Activated T-helper 9 cell treated with anti-CD3 and anti-CD28 coated beads, Interleukin-2, amount 50 U/mL, for 16 hours (primary cell): ENCODE results near the gene DCAF11.

Experiments
- DNase-seq: peaks from one replicate; pipeline ENCODE4 v3.0.0-alpha.2; 2020; ENCODE audit warnings: low read depth

DCAF11 gene

DNA sequence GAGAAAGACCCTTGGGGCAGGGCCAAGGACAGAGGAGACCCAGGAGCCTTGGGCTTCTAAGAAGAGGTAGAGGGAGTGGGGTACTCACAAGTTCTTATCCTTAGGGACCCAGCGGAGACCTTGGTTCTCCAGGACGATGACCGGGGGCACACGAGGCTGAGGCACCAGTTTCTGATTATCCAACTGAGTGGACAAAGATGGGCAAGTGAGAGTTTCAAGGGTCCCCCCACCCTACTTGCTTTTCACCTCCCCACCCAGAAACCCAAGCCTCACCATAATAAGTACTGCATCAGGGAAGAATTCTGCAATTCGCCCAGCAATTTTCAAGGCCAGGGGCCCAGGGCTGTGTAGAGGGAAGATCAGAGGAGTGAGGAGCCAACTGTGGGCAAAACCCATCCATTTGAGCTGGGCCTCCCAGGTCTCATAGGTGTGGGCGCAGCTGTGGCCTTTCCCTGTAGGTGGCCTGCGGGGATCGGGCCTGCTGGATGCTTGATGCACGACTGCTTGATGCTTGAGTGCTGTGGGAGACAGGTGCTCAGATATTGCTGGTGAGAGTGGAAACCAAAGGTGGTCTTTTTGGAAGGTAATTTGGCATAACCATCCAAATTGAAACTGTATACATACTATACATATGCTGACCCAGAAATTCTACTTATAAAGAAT lies 24.8 kb downstream of the DCAF11 start:
- DNase-seq = no peak

DNA sequence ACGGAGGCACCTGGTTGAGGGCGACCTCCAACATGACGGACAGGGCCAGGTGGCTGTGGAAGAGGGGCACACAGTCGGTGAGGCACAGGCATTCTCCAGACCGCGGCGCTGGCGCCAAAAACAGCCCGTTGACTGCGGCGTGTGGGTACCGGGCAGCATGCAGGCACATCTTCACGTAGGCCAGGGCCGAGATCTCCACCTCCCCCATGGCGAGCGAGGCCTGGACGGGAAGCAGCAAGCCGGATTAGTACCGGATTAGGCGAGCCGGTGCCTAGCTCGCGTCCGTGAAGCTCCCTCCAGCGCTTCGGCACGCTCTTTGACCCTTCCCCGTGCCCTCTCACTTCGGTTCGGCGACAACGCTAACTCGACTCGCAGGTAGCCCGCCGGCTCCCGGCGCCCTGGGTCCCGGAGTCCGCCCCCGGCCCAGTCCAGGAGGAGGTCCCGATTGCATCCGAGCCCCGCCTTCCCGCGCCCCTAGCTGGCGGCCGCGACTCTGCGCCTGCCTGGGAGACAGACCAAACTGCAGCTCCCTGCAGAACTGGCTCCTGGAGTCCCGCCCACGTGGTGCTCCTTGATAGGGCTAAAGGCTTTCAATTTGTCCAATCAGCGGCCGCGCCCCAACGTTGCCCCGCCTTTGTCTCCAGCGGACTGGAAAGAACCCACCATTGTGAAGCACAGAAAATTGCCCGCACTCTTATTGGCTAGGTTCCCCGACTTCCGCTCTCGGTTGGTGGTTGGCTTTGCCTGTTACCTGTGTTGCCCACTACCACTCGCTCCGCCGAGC lies 26.7 kb downstream of the DCAF11 start, which contains the start of gene EMC9:
TSS of gene EMC9 (minus strand) at position 495 of the 784 bp plus-strand sequence. CDS start at position 208, 287 bp downstream.
- DNase-seq = peak; percentile 99

DNA sequence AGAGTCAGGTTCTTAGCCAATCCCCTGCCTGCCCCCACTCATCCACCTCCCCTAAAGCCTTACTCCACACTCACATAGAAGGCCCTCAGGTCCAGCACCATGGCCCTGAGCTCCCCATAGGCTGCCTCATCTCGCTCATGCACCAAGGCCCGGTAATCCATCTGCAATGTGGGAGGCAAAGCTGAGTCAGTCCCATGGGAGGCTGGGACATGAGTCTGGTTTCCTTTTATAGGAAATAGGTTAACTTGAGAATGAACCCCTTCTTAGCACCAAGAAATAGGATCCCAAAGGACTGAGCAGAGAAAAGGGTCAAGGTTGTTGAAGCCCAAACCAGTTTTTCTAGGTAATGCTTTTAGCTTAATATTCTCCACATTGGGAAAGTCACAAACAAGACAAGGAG lies 28.9 kb downstream of the DCAF11 start:
- DNase-seq = no peak

DNA sequence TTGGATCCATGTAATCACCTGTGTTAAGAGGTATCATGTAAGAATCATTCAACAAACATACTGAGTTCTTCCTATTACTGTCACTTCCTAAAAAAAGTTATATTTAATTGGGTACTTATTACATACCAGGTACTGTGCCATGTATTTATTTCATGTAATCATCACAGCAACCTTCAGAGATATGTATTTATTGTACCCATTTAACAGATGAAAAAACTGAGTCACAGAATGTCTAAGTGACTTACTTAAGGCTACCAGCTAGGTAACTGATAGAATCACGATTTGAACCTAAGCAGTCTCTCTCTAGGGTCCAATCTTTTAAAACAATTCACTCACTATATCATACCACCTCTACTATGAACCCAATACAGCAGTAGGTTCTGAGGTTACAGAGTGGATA lies 29.9 kb downstream of the DCAF11 start:
- no peak for DNase-seq

DNA sequence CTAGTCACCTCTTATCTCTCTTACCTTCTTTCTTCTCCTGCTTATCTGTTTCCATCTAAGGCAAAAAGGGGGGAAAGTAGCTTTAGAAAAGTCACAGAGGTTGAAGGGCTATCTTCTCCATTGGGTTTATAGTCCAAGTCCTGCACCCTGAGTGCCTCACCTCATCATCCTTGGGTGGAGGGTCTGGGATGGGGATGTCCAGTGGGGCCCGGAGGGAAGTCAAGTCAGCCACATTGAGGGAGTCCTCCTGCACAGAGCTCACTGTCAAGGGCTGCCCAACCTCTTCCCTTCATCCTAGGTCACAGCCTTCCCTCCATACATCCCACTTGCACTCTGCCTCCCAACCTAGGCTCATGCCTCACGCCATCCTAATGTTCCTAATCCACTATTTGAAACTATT lies 30.6 kb downstream of the DCAF11 start:
- DNase-seq = no peak

DNA sequence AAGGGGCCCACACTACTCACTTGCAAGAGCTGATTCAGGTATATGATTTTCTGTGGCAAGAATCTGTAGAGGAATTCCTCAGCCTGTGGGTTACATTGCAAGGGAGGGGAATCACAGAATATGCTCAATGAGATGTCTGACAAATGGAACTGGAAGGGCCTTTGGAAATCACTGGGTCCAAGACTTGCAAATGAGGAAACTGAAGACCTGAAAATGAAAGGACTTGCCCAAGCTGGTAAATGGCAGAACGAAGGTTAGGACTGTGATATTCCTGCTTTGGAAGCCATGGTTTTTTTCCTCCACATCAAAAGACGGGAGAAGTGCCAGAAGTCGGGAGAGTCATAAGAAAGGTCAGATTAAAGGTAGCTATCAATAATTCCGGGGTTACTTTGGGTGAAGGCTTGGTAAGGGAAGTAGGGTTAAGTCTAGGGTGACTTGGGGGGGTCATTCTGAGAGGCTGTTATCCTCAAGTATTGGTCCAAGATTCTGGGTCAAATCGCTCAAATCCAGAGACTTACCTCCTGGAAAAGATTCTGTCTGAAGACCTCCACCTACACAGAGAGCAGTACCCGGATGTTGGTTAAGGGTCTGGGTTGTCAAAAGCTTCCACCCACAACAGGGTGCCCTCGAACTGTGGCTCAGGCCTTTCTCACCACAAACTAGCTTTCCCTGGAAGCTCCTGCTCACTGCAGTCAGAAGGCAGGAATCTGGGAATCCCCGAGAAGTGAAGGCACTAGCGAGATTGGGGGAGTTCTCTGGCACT lies 31.3 kb downstream of the DCAF11 start:
- no peak for DNase-seq

DNA sequence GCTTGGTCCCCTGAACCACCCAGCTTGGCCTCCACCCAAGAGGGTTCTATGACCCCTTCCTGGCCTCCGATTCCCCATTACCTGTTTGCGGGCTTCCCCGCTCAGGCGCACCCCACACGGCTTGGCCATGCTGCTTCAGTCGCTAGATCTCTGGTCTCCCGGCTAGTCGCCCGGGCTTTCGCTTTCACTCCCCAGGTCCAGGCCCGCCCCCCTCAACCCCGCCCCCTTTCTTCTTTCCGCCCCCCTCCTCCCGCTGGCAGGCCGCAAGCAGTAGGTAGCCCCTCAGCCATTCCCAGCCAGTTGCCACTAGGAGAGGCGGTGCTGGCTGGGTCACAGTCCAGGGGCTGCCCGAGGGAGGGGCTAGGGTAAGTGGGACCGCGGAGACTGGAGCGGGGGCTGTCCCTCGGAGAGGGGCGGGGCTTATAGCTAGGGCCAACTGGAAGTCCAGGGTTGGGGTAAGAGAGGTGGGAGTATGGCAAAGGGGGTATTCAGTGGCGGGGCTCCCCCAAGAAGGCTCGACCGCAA lies 31.9 kb downstream of the DCAF11 start, which contains the start of gene PSME2:
TSS of gene PSME2 (minus strand) at position 158 of the 525 bp plus-strand sequence. CDS start at position 129, 29 bp downstream.
- DNase-seq = peak; percentile 77

DNA sequence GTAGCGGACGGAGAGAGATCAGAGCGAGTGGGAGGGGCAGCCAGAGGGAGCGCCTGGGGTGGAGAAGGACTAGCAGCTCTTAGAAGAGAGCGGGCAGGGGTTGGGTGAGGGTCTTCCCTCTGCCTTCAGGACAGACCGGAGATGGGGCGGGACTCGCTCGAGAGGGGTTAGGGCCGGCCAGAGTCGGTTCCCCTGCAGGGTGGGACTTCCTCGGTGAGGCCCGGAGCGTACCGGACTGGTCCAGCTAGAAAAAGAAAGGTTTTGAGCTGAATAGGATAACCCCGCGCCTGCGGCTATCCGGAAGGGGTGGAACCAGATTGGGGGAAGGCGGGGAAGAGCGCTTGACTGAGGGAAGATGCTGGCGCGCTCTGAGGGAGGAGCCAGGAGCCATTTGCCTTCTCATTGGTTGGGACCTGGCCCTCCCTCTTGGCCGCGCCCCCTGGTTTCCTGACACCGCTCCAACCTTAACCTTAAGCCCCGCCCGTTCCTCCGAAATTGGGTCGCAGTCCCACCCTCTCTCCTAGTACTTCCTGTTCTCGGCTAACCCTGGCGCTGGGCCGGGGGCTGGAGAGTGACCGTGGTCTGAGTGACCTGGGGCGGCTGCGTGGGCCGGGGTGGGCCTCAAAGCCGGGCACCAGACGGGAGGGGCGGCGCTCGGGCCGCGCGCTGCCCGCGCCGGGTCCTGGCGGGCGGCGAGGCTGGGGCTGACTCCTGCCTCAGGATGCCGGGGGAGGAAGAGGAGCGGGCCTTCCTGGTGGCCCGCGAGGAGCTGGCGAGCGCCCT lies 32.6 kb downstream of the DCAF11 start, which contains the start of gene RNF31:
TSS of gene RNF31 (plus strand) at position 521 of the 783 bp plus-strand sequence. CDS start at position 722, 201 bp downstream.
- DNase-seq = peak; percentile 97

DNA sequence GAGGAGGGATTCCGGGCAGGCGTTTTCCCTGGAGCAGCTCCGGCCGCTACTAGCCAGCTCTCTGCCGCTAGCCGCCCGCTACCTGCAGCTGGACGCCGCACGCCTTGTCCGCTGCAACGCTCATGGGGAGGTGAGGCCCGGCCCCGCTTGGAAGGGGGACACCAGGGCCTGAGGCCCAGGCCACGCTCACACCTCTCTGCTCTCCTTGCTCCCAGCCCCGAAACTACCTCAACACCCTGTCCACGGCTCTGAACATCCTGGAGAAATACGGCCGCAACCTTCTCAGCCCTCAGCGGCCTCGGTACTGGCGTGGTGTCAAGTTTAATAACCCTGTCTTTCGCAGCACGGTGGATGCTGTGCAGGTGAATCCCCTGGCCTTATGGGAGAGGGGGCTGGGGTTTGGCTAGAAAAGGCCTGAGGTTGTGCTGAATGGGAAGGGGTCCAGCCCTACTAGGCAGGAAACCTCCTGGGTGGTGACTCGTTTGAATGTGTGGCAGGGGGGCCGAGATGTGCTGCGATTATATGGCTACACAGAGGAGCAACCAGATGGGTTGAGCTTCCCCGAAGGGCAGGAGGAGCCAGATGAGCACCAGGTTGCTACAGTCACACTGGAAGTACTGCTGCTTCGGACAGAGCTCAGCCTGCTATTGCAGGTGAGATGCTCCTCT lies 33.3 kb downstream of the DCAF11 start:
- DNase-seq = no peak

DNA sequence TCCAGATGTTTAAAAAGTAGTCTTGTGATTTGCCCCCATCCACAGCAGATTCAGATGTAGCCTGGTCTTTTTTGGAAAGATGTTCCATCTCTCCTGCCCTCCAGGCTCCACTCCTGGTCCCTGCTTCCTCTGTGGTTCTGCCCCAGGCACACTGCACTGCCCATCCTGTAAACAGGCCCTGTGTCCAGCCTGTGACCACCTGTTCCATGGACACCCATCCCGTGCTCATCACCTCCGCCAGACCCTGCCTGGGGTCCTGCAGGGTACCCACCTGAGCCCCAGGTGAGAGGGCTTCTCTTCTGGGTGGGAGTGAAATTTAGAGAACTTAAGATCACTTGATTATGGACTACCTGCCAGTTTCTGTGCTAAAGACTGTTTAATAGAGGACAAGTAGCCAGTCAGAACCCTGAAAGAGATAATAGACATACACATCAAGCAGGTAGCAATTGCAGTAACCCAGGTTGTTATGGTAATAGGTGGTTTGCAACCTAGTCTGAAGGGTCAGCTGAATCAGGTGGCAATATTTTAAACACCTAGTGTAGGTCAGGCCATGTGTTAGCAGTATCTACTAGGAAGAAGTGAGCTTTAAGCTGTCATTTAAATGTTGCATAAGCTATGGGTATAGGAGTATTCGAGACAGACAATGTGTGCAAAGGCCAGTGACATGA lies 34.9 kb downstream of the DCAF11 start:
- DNase-seq = no peak

DNA sequence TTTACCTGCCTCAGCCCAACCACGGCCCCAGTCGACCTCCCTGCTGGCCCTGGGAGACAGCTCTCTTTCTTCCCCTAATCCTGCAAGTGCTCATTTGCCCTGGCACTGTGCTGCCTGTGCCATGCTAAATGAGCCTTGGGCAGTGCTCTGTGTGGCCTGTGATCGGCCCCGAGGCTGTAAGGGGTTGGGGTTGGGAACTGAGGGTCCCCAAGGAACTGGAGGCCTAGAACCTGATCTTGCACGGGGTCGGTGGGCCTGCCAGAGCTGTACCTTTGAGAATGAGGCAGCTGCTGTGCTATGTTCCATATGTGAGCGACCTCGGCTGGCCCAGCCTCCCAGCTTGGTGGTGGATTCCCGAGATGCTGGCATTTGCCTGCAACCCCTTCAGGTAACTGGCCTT lies 35.5 kb downstream of the DCAF11 start:
- DNase-seq = no peak

DNA sequence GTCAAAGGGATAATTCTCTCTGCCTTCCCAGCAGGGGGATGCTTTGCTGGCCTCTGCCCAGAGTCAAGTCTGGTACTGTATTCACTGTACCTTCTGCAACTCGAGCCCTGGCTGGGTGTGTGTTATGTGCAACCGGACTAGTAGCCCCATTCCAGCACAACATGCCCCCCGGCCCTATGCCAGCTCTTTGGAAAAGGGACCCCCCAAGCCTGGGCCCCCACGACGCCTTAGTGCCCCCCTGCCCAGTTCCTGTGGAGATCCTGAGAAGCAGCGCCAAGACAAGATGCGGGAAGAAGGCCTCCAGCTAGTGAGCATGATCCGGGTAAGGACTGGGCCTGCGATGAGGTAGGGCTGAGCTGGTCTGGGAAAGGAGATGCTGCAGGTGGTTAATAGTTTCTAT lies 36.0 kb downstream of the DCAF11 start:
- DNase-seq = no peak

DNA sequence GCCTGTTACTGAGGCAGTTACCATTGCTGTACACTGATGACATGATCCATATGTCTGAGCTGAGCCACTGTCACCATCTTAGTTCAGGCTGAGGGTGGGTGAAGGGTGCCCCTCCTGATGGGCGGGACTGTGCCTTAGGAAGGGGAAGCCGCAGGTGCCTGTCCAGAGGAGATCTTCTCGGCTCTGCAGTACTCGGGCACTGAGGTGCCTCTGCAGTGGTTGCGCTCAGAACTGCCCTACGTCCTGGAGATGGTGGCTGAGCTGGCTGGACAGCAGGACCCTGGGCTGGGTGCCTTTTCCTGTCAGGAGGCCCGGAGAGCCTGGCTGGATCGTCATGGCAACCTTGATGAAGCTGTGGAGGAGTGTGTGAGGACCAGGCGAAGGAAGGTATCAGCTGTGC lies 36.4 kb downstream of the DCAF11 start:
- DNase-seq = no peak

DNA sequence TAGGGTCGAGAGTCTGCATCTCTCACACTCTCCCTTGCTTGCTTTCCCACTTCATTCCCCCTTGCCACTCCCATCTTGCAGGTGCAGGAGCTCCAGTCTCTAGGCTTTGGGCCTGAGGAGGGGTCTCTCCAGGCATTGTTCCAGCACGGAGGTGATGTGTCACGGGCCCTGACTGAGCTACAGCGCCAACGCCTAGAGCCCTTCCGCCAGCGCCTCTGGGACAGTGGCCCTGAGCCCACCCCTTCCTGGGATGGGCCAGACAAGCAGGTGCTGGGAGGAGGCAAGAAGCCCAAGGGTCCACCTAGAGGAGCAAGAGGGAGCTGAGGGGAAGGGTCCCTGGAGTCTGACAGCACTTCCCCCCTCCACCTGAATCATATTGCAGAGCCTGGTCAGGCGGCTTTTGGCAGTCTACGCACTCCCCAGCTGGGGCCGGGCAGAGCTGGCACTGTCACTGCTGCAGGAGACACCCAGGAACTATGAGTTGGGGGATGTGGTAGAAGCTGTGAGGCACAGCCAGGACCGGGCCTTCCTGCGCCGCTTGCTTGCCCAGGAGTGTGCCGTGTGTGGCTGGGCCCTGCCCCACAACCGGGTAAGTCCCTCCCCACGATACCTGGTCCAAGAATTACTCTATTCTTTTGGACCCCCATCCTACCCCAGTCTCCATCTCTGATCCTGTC lies 37.0 kb downstream of the DCAF11 start:
- DNase-seq = no peak

DNA sequence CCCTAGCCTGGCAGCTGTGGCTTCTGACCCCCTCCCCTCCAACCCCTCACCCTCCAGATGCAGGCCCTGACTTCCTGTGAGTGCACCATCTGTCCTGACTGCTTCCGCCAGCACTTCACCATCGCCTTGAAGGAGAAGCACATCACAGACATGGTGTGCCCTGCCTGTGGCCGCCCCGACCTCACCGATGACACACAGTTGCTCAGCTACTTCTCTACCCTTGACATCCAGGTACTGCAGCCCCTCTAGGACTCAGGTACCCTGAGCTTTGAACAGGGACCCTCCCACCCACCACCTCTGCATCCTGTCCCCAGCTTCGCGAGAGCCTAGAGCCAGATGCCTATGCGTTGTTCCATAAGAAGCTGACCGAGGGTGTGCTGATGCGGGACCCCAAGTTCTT lies 40.5 kb downstream of the DCAF11 start:
- no peak for DNase-seq

DNA sequence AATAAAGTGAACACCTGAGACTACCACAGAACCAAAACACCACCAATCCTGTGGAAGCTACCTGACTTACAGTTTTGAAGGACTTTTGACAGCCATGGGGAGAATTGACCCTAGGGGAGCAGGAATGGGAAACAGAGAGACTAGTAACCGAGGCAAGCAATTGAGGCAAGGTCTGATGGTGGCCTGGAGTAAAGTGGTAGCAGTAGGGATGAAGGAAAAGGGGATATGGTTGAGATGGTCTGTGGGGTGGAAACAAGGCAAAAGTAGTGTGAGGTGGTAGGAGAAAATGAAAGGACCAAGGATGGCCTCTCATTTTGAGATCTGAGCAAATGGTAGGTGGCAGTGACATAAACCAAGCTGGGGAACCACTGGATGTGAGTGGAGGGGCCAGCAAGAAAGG lies 42.3 kb downstream of the DCAF11 start:
- DNase-seq = no peak

DNA sequence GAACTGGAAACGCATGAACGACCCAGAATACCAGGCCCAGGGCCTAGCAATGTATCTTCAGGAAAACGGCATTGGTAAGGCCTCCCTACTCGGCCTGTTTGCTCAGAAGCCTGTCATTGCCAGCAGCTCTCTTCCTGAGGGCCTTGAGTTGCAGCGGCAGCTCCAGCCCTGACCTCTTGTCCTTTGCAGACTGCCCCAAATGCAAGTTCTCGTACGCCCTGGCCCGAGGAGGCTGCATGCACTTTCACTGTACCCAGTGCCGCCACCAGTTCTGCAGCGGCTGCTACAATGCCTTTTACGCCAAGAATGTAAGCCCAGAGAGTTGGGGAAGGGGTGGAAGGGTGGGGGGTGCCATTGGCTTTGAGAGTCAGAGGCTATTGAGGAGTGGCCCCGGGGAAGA lies 42.8 kb downstream of the DCAF11 start:
- no peak for DNase-seq

DNA sequence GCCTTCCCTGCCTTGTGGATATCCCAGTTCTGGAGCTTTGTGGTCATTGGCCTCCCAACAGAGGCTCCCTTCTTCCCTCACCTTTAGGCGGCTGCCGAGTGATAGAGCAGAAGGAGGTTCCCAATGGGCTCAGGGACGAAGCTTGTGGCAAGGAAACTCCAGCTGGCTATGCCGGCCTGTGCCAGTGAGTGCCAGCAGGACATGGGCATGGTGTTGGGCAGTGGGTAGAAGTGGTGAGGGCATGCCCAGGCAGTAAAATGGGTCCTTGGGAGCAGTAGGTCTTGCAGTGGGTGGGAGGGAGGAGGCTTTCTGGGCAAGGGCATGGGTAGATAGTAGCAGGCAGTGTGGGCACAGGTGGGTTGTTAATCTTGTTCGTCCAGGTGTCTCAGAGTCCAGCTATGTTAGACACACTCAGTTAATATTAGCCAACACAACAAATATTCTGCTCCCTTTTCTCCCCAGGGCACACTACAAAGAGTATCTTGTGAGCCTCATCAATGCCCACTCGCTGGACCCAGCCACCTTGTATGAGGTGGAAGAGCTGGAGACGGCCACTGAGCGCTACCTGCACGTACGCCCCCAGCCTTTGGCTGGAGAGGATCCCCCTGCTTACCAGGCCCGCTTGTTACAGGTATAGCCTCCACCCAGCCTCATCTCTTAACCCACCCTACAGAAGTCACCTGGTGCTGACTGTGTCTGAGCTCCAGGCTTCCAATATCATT lies 45.4 kb downstream of the DCAF11 start:
- DNase-seq = no peak

DNA sequence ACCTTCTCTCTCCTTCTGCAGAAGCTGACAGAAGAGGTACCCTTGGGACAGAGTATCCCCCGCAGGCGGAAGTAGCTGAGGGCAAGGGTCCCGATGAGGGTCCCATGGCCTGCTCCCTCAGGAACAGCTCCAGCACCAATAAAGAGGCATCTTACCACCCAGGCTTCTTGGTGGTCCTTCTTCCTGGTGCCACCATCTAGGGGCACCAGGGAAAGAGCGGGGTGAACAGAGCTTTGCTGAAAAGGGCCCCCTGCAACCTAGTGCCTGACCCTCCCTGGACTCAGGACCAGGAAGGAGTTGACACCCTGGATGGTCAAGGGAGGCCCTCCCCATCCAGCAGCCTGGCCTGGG lies 45.9 kb downstream of the DCAF11 start:
- no peak for DNase-seq
